Measurements from ENCODE around the gene CPXM2. TPM values are rescaled to one million over a fixed set of nuclear protein-coding genes. Genes with fewer than 3 reads are reported as not detected.

CPXM2 gene
- total and polyA plus RNA-seq, 2 experiments from 2014 or later: 3.7 to 4.9 TPM

DNA sequence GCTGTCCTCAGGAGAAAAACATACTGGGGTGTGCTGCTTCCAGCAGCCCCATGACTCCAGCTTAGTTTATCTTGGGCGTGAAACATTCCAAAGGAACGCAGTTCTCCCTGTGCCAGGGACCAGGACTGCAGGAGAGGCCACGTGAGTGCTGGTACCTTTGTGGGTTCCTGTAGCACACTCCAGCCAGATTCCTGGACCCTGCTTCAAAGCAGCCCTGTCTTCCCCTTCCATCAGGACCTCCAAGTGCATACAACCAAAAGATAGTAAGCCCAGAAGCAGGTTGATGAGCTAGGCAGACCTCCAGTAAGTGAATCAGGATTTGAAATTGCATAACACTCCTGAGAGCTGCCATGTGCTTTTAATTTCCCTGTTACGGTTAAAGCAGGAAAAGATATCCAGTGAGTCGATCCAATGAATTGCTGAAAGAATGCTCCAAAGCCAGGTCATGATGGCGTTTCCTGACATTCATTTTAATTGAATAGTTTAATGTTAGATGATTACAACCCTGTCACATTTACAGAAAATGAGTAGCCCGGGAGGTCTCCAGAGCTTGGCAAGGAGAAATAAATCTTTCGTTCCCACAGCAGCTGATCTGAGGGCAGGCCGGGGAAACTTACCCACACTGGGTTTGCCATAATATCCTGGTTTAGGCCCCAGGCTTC is 38.9 kb upstream of the CPXM2 start:
- no peak for DNase-seq (ENCODE audit: low spot score)
- H3K4me1 ChIP-seq (ENCODE audit: insufficient read depth): no peaks in the 10 kb centered on the region
- no peaks in the 10 kb centered on the region for H3K36me3 ChIP-seq (replicated peaks; ENCODE audit: insufficient read depth, low read depth)
- H3K9me3 ChIP-seq (ENCODE audit: low read depth): no peaks in the 10 kb centered on the region
- no peaks in the 10 kb centered on the region for H3K9me2 ChIP-seq (replicated peaks; ENCODE audit: insufficient read depth)
- H3K4me3 ChIP-seq: no peak overlapping the region
- no peak overlapping the region for H2AFZ ChIP-seq
- H3K4me2 ChIP-seq: no peak overlapping the region
- no peak overlapping the region for H3K27ac ChIP-seq
- no peaks in the 10 kb centered on the region for H4K20me1 ChIP-seq (ENCODE audit: insufficient read depth, poor library complexity, severe bottlenecking)
- WGBS (ENCODE audit: low lambda C conversion rate, missing lambda C conversion rate): 77% methylated on average over 9 of the region's 9 CpGs
- TF ChIP-seq EZH2 (IDR thresholded peaks at IDR 0.05; ENCODE audit: borderline replicate concordance) (no peak), EZH2phosphoT487 (IDR thresholded peaks at IDR 0.05; ENCODE audit: low read depth, severe bottlenecking, unreplicated experiment) (no peak)
- TF ChIP-seq, protein P1, sequence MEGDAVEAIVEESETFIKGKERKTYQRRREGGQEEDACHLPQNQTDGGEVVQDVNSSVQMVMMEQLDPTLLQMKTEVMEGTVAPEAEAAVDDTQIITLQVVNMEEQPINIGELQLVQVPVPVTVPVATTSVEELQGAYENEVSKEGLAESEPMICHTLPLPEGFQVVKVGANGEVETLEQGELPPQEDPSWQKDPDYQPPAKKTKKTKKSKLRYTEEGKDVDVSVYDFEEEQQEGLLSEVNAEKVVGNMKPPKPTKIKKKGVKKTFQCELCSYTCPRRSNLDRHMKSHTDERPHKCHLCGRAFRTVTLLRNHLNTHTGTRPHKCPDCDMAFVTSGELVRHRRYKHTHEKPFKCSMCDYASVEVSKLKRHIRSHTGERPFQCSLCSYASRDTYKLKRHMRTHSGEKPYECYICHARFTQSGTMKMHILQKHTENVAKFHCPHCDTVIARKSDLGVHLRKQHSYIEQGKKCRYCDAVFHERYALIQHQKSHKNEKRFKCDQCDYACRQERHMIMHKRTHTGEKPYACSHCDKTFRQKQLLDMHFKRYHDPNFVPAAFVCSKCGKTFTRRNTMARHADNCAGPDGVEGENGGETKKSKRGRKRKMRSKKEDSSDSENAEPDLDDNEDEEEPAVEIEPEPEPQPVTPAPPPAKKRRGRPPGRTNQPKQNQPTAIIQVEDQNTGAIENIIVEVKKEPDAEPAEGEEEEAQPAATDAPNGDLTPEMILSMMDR (IDR thresholded peaks at IDR 0.05; ENCODE audit: poor library complexity): no peak
- H3K27me3 ChIP-seq: no peaks in the 10 kb centered on the region
- H3K79me2 ChIP-seq: no peaks in the 10 kb centered on the region

GRCh38 chr10:123929791-123930190 is 38.2 kb upstream of the CPXM2 start:
- Histone ChIP-seq H2AFZ (no peak overlapping the region), H3K27me3 (no peaks in the 10 kb centered on the region), H3K36me3 (replicated peaks; ENCODE audit: insufficient read depth, low read depth) (no peaks in the 10 kb centered on the region), H3K79me2 (no peaks in the 10 kb centered on the region), H3K27ac (no peak overlapping the region), H3K9me2 (replicated peaks; ENCODE audit: insufficient read depth) (no peaks in the 10 kb centered on the region), H3K4me3 (no peak overlapping the region), H4K20me1 (ENCODE audit: insufficient read depth, poor library complexity, severe bottlenecking) (no peaks in the 10 kb centered on the region), H3K9me3 (ENCODE audit: low read depth) (no peaks in the 10 kb centered on the region), H3K4me2 (no peak overlapping the region), H3K4me1 (ENCODE audit: insufficient read depth) (no peaks in the 10 kb centered on the region)
- 74% methylated on average over 7 of the region's 7 CpGs for WGBS (ENCODE audit: low lambda C conversion rate, missing lambda C conversion rate)
- TF ChIP-seq, protein P1 (IDR thresholded peaks at IDR 0.05; ENCODE audit: poor library complexity): no peak
- TF ChIP-seq EZH2 (IDR thresholded peaks at IDR 0.05; ENCODE audit: borderline replicate concordance) (no peak), EZH2phosphoT487 (IDR thresholded peaks at IDR 0.05; ENCODE audit: low read depth, severe bottlenecking, unreplicated experiment) (no peak)
- no peak for DNase-seq (ENCODE audit: low spot score)

DNA sequence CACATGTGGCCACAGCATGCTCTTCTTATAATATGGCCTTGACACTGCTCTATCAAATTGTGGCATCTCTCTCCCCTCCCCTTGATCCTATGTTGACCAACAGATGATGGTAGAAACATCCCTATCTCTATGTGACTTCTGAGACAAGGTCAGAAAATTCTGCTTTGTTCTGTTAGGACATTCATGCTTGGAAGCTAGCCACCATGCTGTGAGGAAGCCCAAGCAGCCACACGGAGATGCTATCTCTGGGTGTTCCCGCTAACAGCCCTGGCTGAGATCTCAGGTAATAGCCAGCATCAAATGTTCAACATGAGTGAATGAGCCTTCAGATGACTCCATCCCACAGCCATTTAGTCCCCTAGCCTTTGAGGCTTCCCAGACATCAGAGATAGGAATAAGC is 36.8 kb upstream of the CPXM2 start:
- no peaks in the 10 kb centered on the region for H3K36me3 ChIP-seq (replicated peaks; ENCODE audit: insufficient read depth, low read depth)
- DNase-seq (ENCODE audit: low spot score): no peak
- no peaks in the 10 kb centered on the region for H4K20me1 ChIP-seq (ENCODE audit: insufficient read depth, poor library complexity, severe bottlenecking)
- no peaks in the 10 kb centered on the region for H3K4me1 ChIP-seq (ENCODE audit: insufficient read depth)
- no peaks in the 10 kb centered on the region for H3K9me2 ChIP-seq (replicated peaks; ENCODE audit: insufficient read depth)
- H3K9me3 ChIP-seq (ENCODE audit: low read depth): no peaks in the 10 kb centered on the region
- H3K79me2 ChIP-seq: no peaks in the 10 kb centered on the region
- H3K4me3 ChIP-seq: no peak overlapping the region
- no peak overlapping the region for H2AFZ ChIP-seq
- no peak overlapping the region for H3K4me2 ChIP-seq
- no peak overlapping the region for H3K27ac ChIP-seq
- peaks cover 4% of the 10 kb centered on the region for H3K27me3 ChIP-seq
- TF ChIP-seq EZH2 (IDR thresholded peaks at IDR 0.05; ENCODE audit: borderline replicate concordance) (no peak), EZH2phosphoT487 (IDR thresholded peaks at IDR 0.05; ENCODE audit: low read depth, severe bottlenecking, unreplicated experiment) (no peak)
- TF ChIP-seq, protein P1 (IDR thresholded peaks at IDR 0.05; ENCODE audit: poor library complexity): no peak
- WGBS (ENCODE audit: low lambda C conversion rate, missing lambda C conversion rate): 61% methylated on average over 2 of the region's 2 CpGs
